A549 (cell line): ENCODE measurements around the gene GRM7. TPM values are rescaled to one million over a fixed set of nuclear protein-coding genes. Genes with fewer than 3 reads are reported as not detected.

ENCODE experiments used
- ATAC-seq, 2 experiments: fragments of 200-7000 bp in 1 of 2; fragments of >200 bp in 1 of 2; cut with Nextera tagmentation in 1 of 2; cut with Tn5 transposase in 1 of 2; 3 replicates each; pipeline versions ENCODE4 v1.8.0 to v1.9.1; 2018 to 2020; ENCODE audit warnings: mild to moderate bottlenecking in 1 of 2, moderate library complexity in 1 of 2
- CTCF ChIA-PET: fragments of 300-600 bp; sonication (Branson Sonifier 250); formaldehyde crosslinking; extraction: SDS; loops from one replicate; lab custom pipeline; 2021; ENCODE audit warnings: antibody characterized with exemption, inconsistent platforms; lab: Yijun Ruan, JAX
- POLR2A ChIA-PET: fragments of 350-600 bp; formaldehyde crosslinking; extraction: SDS; loops from one replicate; lab custom pipeline; 2021; ENCODE audit warnings: antibody characterized with exemption, inconsistent platforms; lab: Yijun Ruan, JAX
- DNase-seq, 2 experiments: peaks; one replicate each; pipeline versions ENCODE4 v3.0.0 to v3.0.0-alpha.2; 2011 to 2016; ENCODE audit warnings: low read depth in 1 of 2, low spot score in 1 of 2
- FAIRE-seq: peaks from 2 replicates; lab custom pipeline; 2011; peaks lifted over from hg19 to GRCh38; lab: Jason Lieb, UNC
- H3K27ac ChIP-seq, 2 experiments: fragments of >200 bp; sonication (Bioruptor Twin); formaldehyde crosslinking; 3 replicates each; pipeline ENCODE4 v1.5.1; 2016 to 2017
- H3K4me1 ChIP-seq: fragments of >200 bp; sonication (Bioruptor Twin); formaldehyde crosslinking; 3 replicates; pipeline ENCODE4 v1.6.1; 2016
- H3K4me2 ChIP-seq: fragments of >200 bp; sonication (Bioruptor Twin); formaldehyde crosslinking; 3 replicates; pipeline ENCODE4 v1.6.1; 2016
- H3K4me3 ChIP-seq: fragments of >200 bp; sonication (Bioruptor Twin); formaldehyde crosslinking; 3 replicates; pipeline ENCODE4 v1.5.1; 2016
- H3K9me3 ChIP-seq: fragments of >200 bp; sonication (Bioruptor Twin); formaldehyde crosslinking; 3 replicates; pipeline ENCODE4 v1.6.1; 2016
- CEBPB ChIP-seq, 2 experiments: fragments of >200 bp in 1 of 2; sonication (Bioruptor Twin) in 1 of 2; formaldehyde crosslinking in 1 of 2; IDR thresholded peaks; 2 replicates each; pipeline ENCODE4 v1.6.1; 2012 to 2016
- CHD2 ChIP-seq: fragments of 150-350 bp; IDR thresholded peaks from 2 replicates; pipeline ENCODE4 v1.6.1; 2014; ENCODE audit warnings: low read length; ENCODE audit not compliant: partially characterized antibody
- EHMT2 ChIP-seq: fragments of 200-600 bp; sonication (generic); IDR thresholded peaks from 2 replicates; pipeline ENCODE4 v1.6.1; 2016; ENCODE audit warnings: antibody characterized with exemption, low read depth, mild to moderate bottlenecking, moderate library complexity
- EP300 ChIP-seq, 2 experiments: fragments of >200 bp; sonication (Bioruptor Twin); formaldehyde crosslinking; IDR thresholded peaks; 2 replicates in 1 of 2; 3 replicates in 1 of 2; pipeline ENCODE4 v1.6.1; 2016 to 2017
- ESRRA ChIP-seq: fragments of 150-350 bp; IDR thresholded peaks from 2 replicates; pipeline ENCODE4 v1.6.1; 2014; ENCODE audit warnings: mild to moderate bottlenecking, low read length, borderline replicate concordance
- FOSB ChIP-seq: fragments of 250-450 bp; sonication (Bioruptor Pico); IDR thresholded peaks from 2 replicates; pipeline ENCODE4 v1.5.0; 2020; ENCODE audit warnings: mild to moderate bottlenecking, moderate library complexity
- HDAC2 ChIP-seq: fragments of 200-600 bp; sonication (generic); IDR thresholded peaks from 2 replicates; pipeline ENCODE4 v1.6.1; 2016
- HOXB13 ChIP-seq: fragments of 250-450 bp; sonication (Bioruptor Pico); IDR thresholded peaks from 2 replicates; pipeline ENCODE4 v1.5.0; 2020; ENCODE audit warnings: low read depth, mild to moderate bottlenecking, moderate library complexity
- HOXB5 ChIP-seq: fragments of 250-450 bp; sonication (Bioruptor Pico); IDR thresholded peaks from 2 replicates; pipeline ENCODE4 v1.5.0; 2020; ENCODE audit warnings: mild to moderate bottlenecking, moderate library complexity
- MAFK ChIP-seq: fragments of 450-650 bp; IDR thresholded peaks from 2 replicates; pipeline ENCODE4 v1.6.1; 2014; ENCODE audit not compliant: partially characterized antibody
- MAX ChIP-seq: IDR thresholded peaks from 2 replicates; pipeline ENCODE4 v1.6.1; 2012
- NFE2L2 ChIP-seq: fragments of 150-350 bp; conservative IDR thresholded peaks from 2 replicates; pipeline ENCODE4 v1.6.1; 2014; ENCODE audit warnings: low read length
- NR3C1 ChIP-seq: fragments of >200 bp; sonication (Bioruptor Twin); formaldehyde crosslinking; IDR thresholded peaks from 3 replicates; pipeline ENCODE4 v1.6.1; 2017
- PBX3 ChIP-seq: IDR thresholded peaks from 2 replicates; pipeline ENCODE4 v1.6.1; 2012
- PHF8 ChIP-seq: fragments of 200-600 bp; sonication (generic); IDR thresholded peaks from 2 replicates; pipeline ENCODE4 v1.6.1; 2016; ENCODE audit warnings: low read depth, mild to moderate bottlenecking, antibody characterized with exemption, moderate library complexity, borderline replicate concordance
- RAD21 ChIP-seq, 2 experiments: fragments of >200 bp in 1 of 2; sonication (Bioruptor Twin) in 1 of 2; formaldehyde crosslinking in 1 of 2; IDR thresholded peaks in 1 of 2; conservative IDR thresholded peaks in 1 of 2; 2 replicates in 1 of 2; 3 replicates in 1 of 2; pipeline ENCODE4 v1.6.1; 2012 to 2018; ENCODE audit warnings: inconsistent platforms in 1 of 2
- REST ChIP-seq: fragments of 200-600 bp; sonication (generic); IDR thresholded peaks from 2 replicates; pipeline ENCODE4 v1.6.1; 2016; ENCODE audit warnings: antibody characterized with exemption, mild to moderate bottlenecking, moderate library complexity
- RFX5 ChIP-seq: fragments of 450-650 bp; IDR thresholded peaks from 2 replicates; pipeline ENCODE4 v1.7.1; 2014; ENCODE audit warnings: antibody characterized with exemption, mild to moderate bottlenecking, moderate library complexity
- SREBF2 ChIP-seq: fragments of 450-650 bp; IDR thresholded peaks from 2 replicates; pipeline ENCODE4 v1.6.1; 2014; ENCODE audit warnings: mild to moderate bottlenecking, moderate library complexity
- TP53 ChIP-seq: fragments of 250-450 bp; sonication (Bioruptor Pico); IDR thresholded peaks from 2 replicates; pipeline ENCODE4 v1.5.0; 2021; ENCODE audit warnings: mild to moderate bottlenecking, moderate library complexity
- ZC3H11A ChIP-seq: fragments of 450-650 bp; IDR thresholded peaks from 2 replicates; pipeline ENCODE4 v1.6.1; 2014; ENCODE audit warnings: antibody characterized with exemption, mild to moderate bottlenecking
- ZFP36 ChIP-seq: fragments of 450-650 bp; IDR thresholded peaks from 2 replicates; pipeline ENCODE4 v1.6.1; 2014; ENCODE audit warnings: borderline replicate concordance; ENCODE audit not compliant: partially characterized antibody
- WGBS: methylation state at CpG from one replicate; pipeline ENCODE4 v1.1.6; 2017; ENCODE audit errors: missing lambda C conversion rate; 5-methylcytosine and 5-hydroxymethylcytosine counted together
- polyA plus RNA-seq, 4 experiments: library from polyadenylated mRNA; depleted of rRNA in 3 of 4; stranded (reverse); fragments of >200 nt; fragmentation: RNase III in 1 of 4; extraction: RNeasy Plus Mini Kit Qiagen cat#74134 plus additional on column Dnase treatment in 1 of 4; gene quantifications; 2 replicates in 3 of 4; 3 replicates in 1 of 4; pipeline ENCODE4 v1.2.3, GENCODE V29; 2011 to 2017

GRM7 gene
- polyA plus RNA-seq, 2 of the 4 experiments (the other 2 are of a cell fraction): not detected

- 4% methylated on average over 5 of the region's 5 CpGs for WGBS
- no peak overlapping the region for H3K27ac ChIP-seq
- no peak for TF ChIP-seq SREBF2
- TF ChIP-seq RFX5: no peak
- TF ChIP-seq EHMT2: no peak
- no peak for TF ChIP-seq NR3C1
- no peak for TF ChIP-seq CEBPB (IDR thresholded peaks at IDR 0.05)
- no peak for TF ChIP-seq HDAC2
- no peak for TF ChIP-seq PBX3
- no peak for TF ChIP-seq TP53
- TF ChIP-seq CHD2: no peak
- no peak for TF ChIP-seq MAX
- TF ChIP-seq MAFK: no peak
- TF ChIP-seq HOXB5 (CRISPR knock-in tag): no peak
- TF ChIP-seq ZC3H11A: no peak
- TF ChIP-seq FOSB: no peak
- no peak for TF ChIP-seq RAD21 (conservative IDR thresholded peaks at IDR 0.05 in 1 of 2, IDR thresholded peaks at IDR 0.05 in 1 of 2)
- TF ChIP-seq NFE2L2: no peak
- TF ChIP-seq EP300 (IDR thresholded peaks at IDR 0.05): no peak
- no peak for TF ChIP-seq ESRRA
- TF ChIP-seq HOXB13 (CRISPR knock-in tag): no peak
- no peak for TF ChIP-seq PHF8
- DNase-seq (no peak), FAIRE-seq (no peak), ATAC-seq (no peak)
- ChIA-PET POLR2A (no interaction called here), CTCF (interaction anchor here (0.8 kb wide), 1 partner anchor 14 kb away, joined by 4 read pairs; no protein-coding TSS in a partner anchor)
- H3K9me3 ChIP-seq: no peaks in the 10 kb centered on the region
- no peak overlapping the region for H3K4me3 ChIP-seq
- H3K4me1 ChIP-seq: no peaks in the 10 kb centered on the region
- 0 out of 3 replicates have a peak overlapping the region, but pooled peaks have one; percentile 26 for H3K4me2 ChIP-seq
These were observed 861.0 kb downstream of the GRM7 start for GRCh38 chr3:7721869-7722268.

- DNase-seq (no peak), ATAC-seq (no peak), FAIRE-seq (no peak)
- Histone ChIP-seq H3K4me3 (no peak overlapping the region), H3K9me3 (no peaks in the 10 kb centered on the region; the same call in 2 of the 3 replicates), H3K4me2 (no peak overlapping the region), H3K27ac (no peak overlapping the region), H3K4me1 (no peaks in the 10 kb centered on the region)
- ChIA-PET POLR2A (no interaction called here), CTCF (interaction anchor here (0.6 kb wide), 1 partner anchor 158 kb away, joined by 3 read pairs; no protein-coding TSS in a partner anchor)
- TF ChIP-seq ZFP36 (no peak), REST (peak; percentile 46; the same call in 1 of the 2 replicates)
- WGBS: 39% methylated on average over 7 of the region's 7 CpGs
These were observed 867.9 kb downstream of the GRM7 start for GRCh38 chr3:7728566-7729519.
